IMR-90 (cell line): ENCODE measurements around the gene CBY1. TPM values are rescaled to one million over a fixed set of nuclear protein-coding genes. Genes with fewer than 3 reads are reported as not detected.

ENCODE experiments used
- ATAC-seq: fragments of 200-7000 bp; cut with Tn5 transposase; 2 replicates; pipeline ENCODE4 v1.9.1; 2020; ENCODE audit warnings: low read depth, mild to moderate bottlenecking, moderate library complexity
- BruUV-seq: library from RNA; stranded (reverse); fragments of 400-500 nt; replicated peaks from 2 replicates; lab custom pipeline; 2021; lab: Mats Ljungman, UMichigan
- CTCF ChIA-PET: fragments of 300-600 bp; formaldehyde crosslinking; extraction: SDS; loops from one replicate; lab custom pipeline; 2021; ENCODE audit warnings: antibody characterized with exemption; lab: Yijun Ruan, JAX
- POLR2A ChIA-PET: fragments of 300-600 bp; sonication (Branson Sonifier 250); formaldehyde crosslinking; loops from one replicate; lab custom pipeline; 2022; ENCODE audit warnings: antibody characterized with exemption; ENCODE audit not compliant: unreplicated experiment; lab: Charles Lee
- DNase-seq: peaks from one replicate; pipeline ENCODE4 v3.0.0; 2013
- H2AFZ ChIP-seq: replicated peaks from 2 replicates; pipeline ENCODE3; 2013; ENCODE audit warnings: low read length, mild to moderate bottlenecking; ENCODE audit not compliant: poor library complexity
- H2AK5ac ChIP-seq: 2 replicates; pipeline ENCODE4 v1.6.1; 2013; ENCODE audit warnings: low read depth, low read length, inconsistent platforms
- H2AK9ac ChIP-seq: replicated peaks from 2 replicates; pipeline ENCODE3; 2013; ENCODE audit warnings: mild to moderate bottlenecking, low read depth, low read length, moderate library complexity; ENCODE audit not compliant: poor library complexity
- H2BK120ac ChIP-seq: 2 replicates; pipeline ENCODE4 v1.6.1; 2013; ENCODE audit warnings: low read depth, low read length, inconsistent platforms
- H2BK15ac ChIP-seq: 3 replicates; pipeline ENCODE4 v1.6.1; 2013; ENCODE audit warnings: low read depth, low read length, inconsistent platforms
- H2BK20ac ChIP-seq: 2 replicates; pipeline ENCODE4 v1.6.1; 2013; ENCODE audit warnings: low read depth, mild to moderate bottlenecking, inconsistent platforms, low read length, moderate library complexity
- H2BK5ac ChIP-seq: 2 replicates; pipeline ENCODE4 v1.6.1; 2013; ENCODE audit warnings: mild to moderate bottlenecking, low read depth, low read length, inconsistent platforms; ENCODE audit not compliant: poor library complexity, severe bottlenecking
- H3K14ac ChIP-seq: replicated peaks from 2 replicates; pipeline ENCODE4 v1.6.1; 2013; ENCODE audit warnings: low read depth, low read length, inconsistent platforms
- H3K18ac ChIP-seq: 2 replicates; pipeline ENCODE4 v1.6.1; 2013; ENCODE audit warnings: low read depth, low read length, control low read depth
- H3K23ac ChIP-seq: 2 replicates; pipeline ENCODE4 v1.6.1; 2013; ENCODE audit warnings: low read depth, low read length, inconsistent platforms
- H3K27ac ChIP-seq: 2 replicates; pipeline ENCODE4 v1.5.1; 2013; ENCODE audit warnings: mild to moderate bottlenecking, control low read depth, low read length; ENCODE audit not compliant: insufficient read depth
- H3K27me3 ChIP-seq: 2 replicates; pipeline ENCODE4 v1.6.1; 2013; ENCODE audit warnings: low read length; ENCODE audit not compliant: control insufficient read depth, insufficient read depth
- H3K36me3 ChIP-seq: 2 replicates; pipeline ENCODE4 v1.6.1; 2013; ENCODE audit warnings: low read length, mixed read lengths; ENCODE audit not compliant: control insufficient read depth, insufficient read depth
- H3K4ac ChIP-seq: 2 replicates; pipeline ENCODE4 v1.6.1; 2013; ENCODE audit warnings: low read depth, low read length, inconsistent platforms
- H3K4me1 ChIP-seq: 2 replicates; pipeline ENCODE4 v1.6.1; 2013; ENCODE audit warnings: low read length, mixed read lengths; ENCODE audit not compliant: control insufficient read depth, insufficient read depth
- H3K4me2 ChIP-seq: 2 replicates; pipeline ENCODE4 v1.6.1; 2013; ENCODE audit warnings: low read depth, mild to moderate bottlenecking, control low read depth, low read length, moderate library complexity
- H3K4me3 ChIP-seq: 2 replicates; pipeline ENCODE4 v1.5.1; 2013; ENCODE audit warnings: low read depth, mild to moderate bottlenecking, control low read depth, low read length, moderate library complexity; ENCODE audit not compliant: insufficient read depth
- H3K56ac ChIP-seq: 2 replicates; pipeline ENCODE4 v1.6.1; 2013; ENCODE audit warnings: low read length, inconsistent platforms; ENCODE audit not compliant: insufficient read depth; ENCODE audit errors: extremely low read depth
- H3K79me1 ChIP-seq, 2 experiments: 2 replicates each; pipeline ENCODE4 v1.6.1; 2013; ENCODE audit warnings: low read length in 2 of 2, inconsistent platforms in 1 of 2, low read depth in 1 of 2
- H3K9ac ChIP-seq: 2 replicates; pipeline ENCODE4 v1.6.1; 2013; ENCODE audit warnings: low read depth, low read length, control low read depth
- H3K9me1 ChIP-seq: 2 replicates; pipeline ENCODE4 v1.6.1; 2013; ENCODE audit warnings: low read length, inconsistent platforms; ENCODE audit not compliant: insufficient read depth
- H3K9me3 ChIP-seq: 2 replicates; pipeline ENCODE4 v1.6.1; 2013; ENCODE audit warnings: low read length; ENCODE audit not compliant: control insufficient read depth, insufficient read depth
- H4K20me1 ChIP-seq: 2 replicates; pipeline ENCODE4 v1.6.1; 2013; ENCODE audit warnings: low read length, inconsistent platforms; ENCODE audit not compliant: insufficient read depth
- H4K5ac ChIP-seq: 2 replicates; pipeline ENCODE4 v1.6.1; 2013; ENCODE audit warnings: mild to moderate bottlenecking, low read depth, low read length, control low read depth
- H4K8ac ChIP-seq, 2 experiments: 2 replicates each; pipeline ENCODE4 v1.6.1; 2013; ENCODE audit warnings: low read depth in 2 of 2, low read length in 2 of 2, control low read depth in 1 of 2, inconsistent platforms in 1 of 2
- H4K91ac ChIP-seq: 2 replicates; pipeline ENCODE4 v1.6.1; 2013; ENCODE audit warnings: low read depth, low read length, inconsistent platforms; ENCODE audit not compliant: insufficient read depth
- BHLHE40 ChIP-seq: fragments of 150-350 bp; IDR thresholded peaks from 2 replicates; pipeline ENCODE4 v1.6.1; 2016; ENCODE audit warnings: mild to moderate bottlenecking, low read depth, low read length
- CEBPB ChIP-seq: IDR thresholded peaks from 2 replicates; pipeline ENCODE4 v1.6.1; 2012; ENCODE audit warnings: low read depth, low read length, improper control_type of control experiment
- CHD1 ChIP-seq: IDR thresholded peaks from 2 replicates; pipeline ENCODE4 v1.6.1; 2012; ENCODE audit warnings: low read depth, low read length, improper control_type of control experiment
- CTCF ChIP-seq: conservative IDR thresholded peaks from 2 replicates; pipeline ENCODE4 v1.5.1; 2012; ENCODE audit warnings: mild to moderate bottlenecking, low read depth, low read length, improper control_type of control experiment
- ELK1 ChIP-seq: fragments of 150-350 bp; IDR thresholded peaks from 2 replicates; pipeline ENCODE4 v1.6.1; 2016; ENCODE audit warnings: low read depth, mild to moderate bottlenecking, low read length, moderate library complexity, borderline replicate concordance
- FOS ChIP-seq: fragments of 150-350 bp; IDR thresholded peaks from 2 replicates; pipeline ENCODE4 v1.6.1; 2016; ENCODE audit warnings: low read depth, low read length
- MAFK ChIP-seq: IDR thresholded peaks from 2 replicates; pipeline ENCODE4 v1.6.1; 2012; ENCODE audit warnings: low read depth, low read length, improper control_type of control experiment
- MAZ ChIP-seq: IDR thresholded peaks from 2 replicates; pipeline ENCODE4 v1.6.1; 2012; ENCODE audit warnings: low read depth, mild to moderate bottlenecking, low read length, improper control_type of control experiment, moderate library complexity, borderline replicate concordance
- MXI1 ChIP-seq: IDR thresholded peaks from 2 replicates; pipeline ENCODE4 v1.6.1; 2012; ENCODE audit warnings: low read depth, mild to moderate bottlenecking, low read length, moderate library complexity, borderline replicate concordance
- NFE2L2 ChIP-seq: fragments of 150-350 bp; IDR thresholded peaks from 2 replicates; pipeline ENCODE4 v1.6.1; 2016; ENCODE audit warnings: low read depth, mild to moderate bottlenecking, low read length
- POLR2A ChIP-seq: IDR thresholded peaks from 2 replicates; pipeline ENCODE4 v1.6.1; 2012; ENCODE audit warnings: mild to moderate bottlenecking, low read depth, low read length
- RAD21 ChIP-seq: IDR thresholded peaks from 2 replicates; pipeline ENCODE4 v1.6.1; 2012; ENCODE audit warnings: low read length, improper control_type of control experiment
- RCOR1 ChIP-seq: IDR thresholded peaks from 2 replicates; pipeline ENCODE4 v1.6.1; 2012; ENCODE audit warnings: mild to moderate bottlenecking, low read length, improper control_type of control experiment; ENCODE audit not compliant: insufficient replicate concordance
- RFX5 ChIP-seq: IDR thresholded peaks from 2 replicates; pipeline ENCODE4 v1.8.0; 2012; ENCODE audit warnings: low read depth, mild to moderate bottlenecking, low read length, moderate library complexity
- SMC3 ChIP-seq: fragments of 150-350 bp; IDR thresholded peaks from 2 replicates; pipeline ENCODE4 v1.6.1; 2016; ENCODE audit warnings: low read depth, mild to moderate bottlenecking, antibody characterized with exemption, low read length, moderate library complexity
- USF2 ChIP-seq: fragments of 150-350 bp; IDR thresholded peaks from 2 replicates; pipeline ENCODE4 v1.6.1; 2017; ENCODE audit warnings: mild to moderate bottlenecking, antibody characterized with exemption, low read length, low read depth
- WGBS, 2 experiments: methylation state at CpG; one replicate each; pipeline versions ENCODE4 v1.1.5 to v1.1.7; 2013; ENCODE audit warnings: missing lambda C conversion rate in 2 of 2; ENCODE audit not compliant: insufficient read length in 1 of 2; ENCODE audit errors: extremely low coverage in 2 of 2; 5-methylcytosine and 5-hydroxymethylcytosine counted together
- dilution Hi-C: fragments of 300-500 bp; cut with HindIII; formaldehyde crosslinking; loops from one replicate; pipeline ENCODE4 v1.14.3; 2018; ENCODE audit warnings: low sequenced_read_pairs; ENCODE audit not compliant: unreplicated experiment
- in situ Hi-C: fragments of 300-500 bp; cut with MboI; formaldehyde crosslinking; loops from 3 replicates; pipeline ENCODE4 v1.14.3; 2019; ENCODE audit warnings: low sequenced_read_pairs, inconsistent platforms, mixed read lengths
- intact Hi-C: fragments of 100-400 bp; cut with micrococcal nuclease; formaldehyde crosslinking; loops from 2 replicates; pipeline ENCODE4 v1.10.0; 2022
- polyA plus RNA-seq, 3 experiments: library from polyadenylated mRNA; depleted of rRNA; stranded (reverse); fragments of >200 nt; gene quantifications; 2 replicates each; pipeline ENCODE4 v1.2.3, GENCODE V29; 2012; ENCODE audit warnings: low replicate concordance in 1 of 3
- total RNA-seq: library from RNA; depleted of rRNA; stranded (reverse); fragments of >200 nt; gene quantifications from 2 replicates; pipeline ENCODE4 v1.2.3, GENCODE V29; 2012

CBY1 gene
- total and polyA plus RNA-seq, 2 of the 4 experiments (the other 2 are of a cell fraction) = 13.8 to 30.0 TPM

- Histone ChIP-seq H3K27ac (no peak overlapping the region), H3K36me3 (peaks cover 8% of the 10 kb centered on the region), H3K4me3 (no peak overlapping the region), H3K27me3 (no peaks in the 10 kb centered on the region), H4K8ac (no peak overlapping the region), H4K5ac (no peak overlapping the region), H2BK120ac (no peak overlapping the region), H3K9ac (no peak overlapping the region), H2BK15ac (no peak overlapping the region), H2AK9ac (no peak overlapping the region), H3K9me3 (no peaks in the 10 kb centered on the region), H3K4me2 (no peak overlapping the region), H3K4ac (no peak overlapping the region), H3K14ac (no peak overlapping the region), H2BK5ac (no peak overlapping the region), H3K4me1 (peaks cover 5% of the 10 kb centered on the region), H2AK5ac (no peak overlapping the region), H3K18ac (no peak overlapping the region), H3K79me1 (peaks cover 29 to 92% of the 10 kb centered on the region in 2 experiments; a peak in 3 of 4 replicates), H3K9me1 (peaks cover 30% of the 10 kb centered on the region), H2BK20ac (no peak overlapping the region), H3K56ac (no peak overlapping the region), H2AFZ (no peak overlapping the region), H3K23ac (no peak overlapping the region), H4K91ac (no peak overlapping the region), H4K20me1 (peaks cover 91% of the 10 kb centered on the region)
- ChIA-PET CTCF (no interaction called here), POLR2A (no interaction called here)
- dilution Hi-C loops = no loop called here
- TF ChIP-seq BHLHE40 = no peak
- TF ChIP-seq RAD21 = no peak
- no peak for TF ChIP-seq MAZ
- TF ChIP-seq CTCF = no peak
- TF ChIP-seq MAFK = no peak
- no peak for TF ChIP-seq ELK1
- no peak for TF ChIP-seq MXI1
- TF ChIP-seq RCOR1 = no peak
- TF ChIP-seq FOS = no peak
- no peak for TF ChIP-seq RFX5
- no peak for TF ChIP-seq USF2
- TF ChIP-seq POLR2A = no peak
- TF ChIP-seq SMC3 = no peak
- no peak for TF ChIP-seq CHD1
- no peak for TF ChIP-seq CEBPB
- TF ChIP-seq NFE2L2 = no peak
- in situ Hi-C loops = no loop called here
- no CpG with 5 or more reads among the region's 3 CpGs for WGBS, 2 experiments
- DNase-seq = no peak
- ATAC-seq = no peak
- BruUV-seq = no TSS peak
- intact Hi-C loops = no loop called here
Observed at GRCh38 chr22:38710866-38711265, 54.4 kb downstream of the CBY1 start.
